Smooth muscle cell of the brain vasculature (primary cell): Measurements from ENCODE around the gene POLA1.

Source experiments
- DNase-seq: peaks from one replicate; pipeline ENCODE4 v3.0.0-alpha.2; 2012; ENCODE audit warnings: low read depth, low spot score

Gene POLA1

GRCh38 chrX:24684048-24684447 lies 9.7 kb upstream of the POLA1 start:
- no peak for DNase-seq

DNA sequence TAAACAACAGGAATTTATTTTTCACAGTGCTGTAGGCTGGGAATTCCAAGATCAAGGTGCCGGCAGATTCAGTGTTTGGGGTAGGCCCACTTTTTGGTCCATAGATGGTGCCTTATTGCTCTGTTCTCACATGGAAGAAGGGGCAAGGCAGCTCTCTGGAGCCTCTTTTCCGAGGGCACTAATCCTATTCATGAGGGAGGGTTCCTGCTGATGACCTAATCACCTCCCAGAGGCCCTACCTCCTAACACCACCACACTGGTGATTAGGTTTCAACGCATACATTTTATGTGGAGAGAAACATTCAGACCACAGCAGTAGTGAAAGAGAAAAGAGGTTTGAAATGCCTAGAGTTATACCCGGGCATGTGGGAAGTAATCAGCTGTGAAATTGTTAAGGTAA lies 1.4 kb upstream of the POLA1 start:
- DNase-seq, result no peak

DNA sequence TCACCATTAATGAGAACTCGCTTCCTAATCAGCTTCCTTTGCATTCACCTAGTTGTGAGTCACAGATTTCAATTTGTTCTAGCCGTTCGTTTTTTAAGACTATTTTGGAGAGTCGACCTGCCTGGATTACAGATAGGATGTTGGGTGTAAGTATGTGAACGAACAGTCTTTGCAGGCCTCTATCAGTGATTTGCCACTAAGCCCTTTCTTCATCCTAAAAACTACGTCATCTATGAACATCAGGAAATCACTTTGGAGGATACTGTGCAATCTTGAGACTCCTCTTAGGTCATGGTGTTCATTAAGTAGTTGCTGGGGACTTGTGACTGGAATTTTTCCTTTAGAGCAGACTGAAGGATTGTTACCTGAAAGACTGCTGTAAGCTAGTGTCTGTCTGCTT lies 1.1 kb downstream of the POLA1 start:
- no peak for DNase-seq

DNA sequence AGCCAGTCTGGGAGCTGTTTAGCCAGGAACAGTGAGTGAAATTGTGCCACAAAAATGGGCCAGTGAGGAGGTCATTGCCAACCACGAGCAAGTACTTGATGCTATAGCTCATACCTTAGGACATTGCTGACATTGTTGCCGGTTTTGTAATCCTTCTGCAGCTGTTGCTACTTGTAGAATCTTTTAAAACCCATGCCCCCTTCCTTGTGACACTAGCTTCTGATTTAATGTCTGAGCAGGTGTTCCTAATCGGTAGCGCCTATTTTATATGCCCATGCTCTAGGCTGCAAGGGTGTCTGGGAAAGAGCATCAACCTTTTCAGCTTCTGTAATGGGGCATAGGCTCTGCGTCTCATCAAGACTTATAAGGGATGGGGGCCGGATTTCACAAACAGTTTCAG lies 2.6 kb downstream of the POLA1 start:
- DNase-seq, result no peak

DNA sequence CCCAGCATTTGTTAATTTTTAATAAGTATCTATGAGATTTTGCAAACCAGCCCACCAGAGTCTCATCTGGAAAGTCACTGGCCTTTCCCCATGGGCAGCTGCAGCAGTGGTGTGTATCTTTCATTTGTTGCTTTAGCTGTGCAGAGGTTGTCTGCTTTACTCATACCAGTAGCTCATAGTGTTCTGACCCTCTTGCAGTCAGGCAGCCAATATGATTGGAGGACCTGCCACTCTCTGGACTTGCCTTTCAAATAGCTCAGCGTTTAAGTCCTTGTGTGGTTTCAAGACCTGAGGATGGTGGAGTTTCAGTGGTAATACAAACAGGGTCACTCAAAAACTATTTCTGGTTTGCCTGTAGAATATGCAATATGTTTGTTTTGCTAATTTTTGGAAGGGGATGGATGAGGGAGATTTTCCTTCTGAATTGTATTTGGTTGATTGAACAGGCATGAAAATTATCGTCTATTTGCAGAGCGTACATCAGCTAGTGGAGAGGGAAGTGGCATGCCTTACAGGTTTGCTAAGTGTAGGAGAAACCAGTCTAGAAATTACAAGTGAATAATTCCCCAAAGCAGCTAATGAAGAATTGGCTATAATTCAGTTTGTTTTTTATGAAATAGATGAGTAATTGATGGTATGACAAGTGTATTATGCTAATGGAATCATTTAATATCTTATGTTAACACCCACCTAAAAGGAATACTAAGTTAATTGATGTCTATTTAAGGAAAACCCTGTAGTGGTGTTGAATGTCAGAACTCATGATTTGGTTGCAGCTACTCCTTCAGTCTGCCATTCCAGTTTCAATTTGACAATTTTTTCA lies 8.9 kb downstream of the POLA1 start:
- no peak for DNase-seq

- no peak for DNase-seq
Observed at GRCh38 chrX:24703185-24703494, 9.4 kb downstream of the POLA1 start.

DNA sequence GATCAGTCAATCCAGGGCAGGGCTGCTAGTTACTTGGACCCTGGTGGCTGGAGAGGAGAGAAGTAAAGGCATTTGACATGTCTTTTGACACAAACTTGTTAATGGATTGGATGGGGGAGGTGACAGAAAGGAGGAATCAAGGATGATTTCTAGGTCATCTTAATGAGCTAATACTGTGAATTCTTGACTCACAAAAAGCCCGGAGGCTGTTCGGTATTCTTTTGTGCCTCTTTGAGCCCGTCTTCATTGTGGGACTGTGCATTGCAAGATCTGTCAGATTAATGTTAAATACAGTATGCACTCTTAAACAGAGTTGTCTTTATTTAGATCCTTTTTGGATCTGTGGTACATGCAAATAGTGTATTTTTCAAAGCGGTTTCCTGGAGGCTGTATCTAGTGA lies 25.1 kb downstream of the POLA1 start:
- DNase-seq, result no peak

DNA sequence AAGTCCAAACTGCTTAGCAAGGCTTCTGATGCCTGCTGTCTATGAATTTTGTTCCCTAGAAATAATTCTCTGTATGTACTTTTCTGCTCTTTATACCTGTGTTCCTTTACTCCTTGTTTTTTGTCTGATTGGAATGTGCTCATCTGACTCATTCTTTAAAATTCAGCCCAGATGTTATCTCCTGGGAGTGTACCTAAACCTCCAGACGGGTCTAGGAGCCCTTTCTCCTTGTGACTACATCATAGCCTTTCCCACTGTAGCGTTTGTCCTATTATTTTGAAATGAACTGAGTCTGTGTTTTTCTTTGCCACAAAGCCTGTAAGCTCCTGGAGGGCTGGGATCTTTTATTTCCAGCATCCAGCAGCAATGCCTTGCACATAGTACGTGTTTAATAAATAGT lies 26.3 kb downstream of the POLA1 start:
- DNase-seq, result no peak

DNA sequence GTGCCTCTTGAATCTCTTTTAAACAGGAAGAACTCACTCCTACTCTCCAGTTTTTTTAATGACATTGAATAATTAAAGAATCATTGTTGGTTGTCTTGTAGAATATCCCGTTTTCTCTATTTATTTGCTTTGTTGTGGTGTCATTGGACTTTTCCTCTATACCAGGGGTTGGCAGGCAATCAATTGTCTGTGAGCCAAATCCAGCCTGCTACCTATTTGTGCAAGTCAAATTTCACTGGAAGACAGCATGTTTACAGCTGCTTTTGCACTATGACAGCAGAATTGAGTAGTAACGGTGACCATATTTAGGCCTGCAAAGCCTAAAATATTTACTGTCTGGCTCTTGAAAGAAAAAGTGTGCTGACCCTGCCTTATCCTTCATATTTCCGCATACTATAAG lies 34.8 kb downstream of the POLA1 start:
- no peak for DNase-seq

GRCh38 chrX:24732766-24733500 lies 39.2 kb downstream of the POLA1 start:
- DNase-seq, result no peak

DNA sequence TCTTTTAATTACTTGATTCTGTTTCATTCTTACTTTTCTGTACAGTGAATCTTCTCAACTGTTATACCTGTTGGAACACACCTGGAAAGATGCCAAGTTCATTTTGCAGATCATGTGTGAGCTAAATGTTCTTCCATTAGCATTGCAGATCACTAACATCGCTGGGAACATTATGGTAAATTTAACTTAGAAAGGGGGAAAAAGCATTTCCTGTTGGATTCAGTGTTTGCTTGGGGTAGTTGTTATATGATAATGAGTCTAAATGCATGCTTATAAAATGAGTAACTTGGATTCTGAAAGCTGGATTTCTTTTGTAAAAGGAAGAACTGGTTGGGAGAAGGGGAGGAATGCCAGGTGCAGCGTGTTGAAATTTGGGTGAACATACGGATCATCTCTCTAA lies 47.6 kb downstream of the POLA1 start:
- DNase-seq, result no peak

DNA sequence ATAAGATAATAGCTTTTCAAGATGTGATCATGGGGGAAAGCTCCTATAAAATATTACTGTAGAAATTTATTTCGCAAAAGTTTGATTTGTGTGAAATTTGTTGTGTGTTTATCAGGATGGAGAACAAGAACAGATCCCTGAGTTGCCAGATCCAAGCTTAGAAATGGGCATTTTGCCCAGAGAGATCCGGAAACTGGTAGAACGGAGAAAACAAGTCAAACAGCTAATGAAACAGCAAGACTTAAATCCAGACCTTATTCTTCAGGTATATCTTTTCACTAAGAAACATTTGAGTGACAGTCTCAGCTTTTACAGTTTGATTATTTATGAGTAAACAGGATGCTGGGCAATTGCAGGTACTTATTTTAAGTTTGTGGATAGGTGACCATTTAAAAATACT lies 54.5 kb downstream of the POLA1 start:
- DNase-seq, result no peak

DNA sequence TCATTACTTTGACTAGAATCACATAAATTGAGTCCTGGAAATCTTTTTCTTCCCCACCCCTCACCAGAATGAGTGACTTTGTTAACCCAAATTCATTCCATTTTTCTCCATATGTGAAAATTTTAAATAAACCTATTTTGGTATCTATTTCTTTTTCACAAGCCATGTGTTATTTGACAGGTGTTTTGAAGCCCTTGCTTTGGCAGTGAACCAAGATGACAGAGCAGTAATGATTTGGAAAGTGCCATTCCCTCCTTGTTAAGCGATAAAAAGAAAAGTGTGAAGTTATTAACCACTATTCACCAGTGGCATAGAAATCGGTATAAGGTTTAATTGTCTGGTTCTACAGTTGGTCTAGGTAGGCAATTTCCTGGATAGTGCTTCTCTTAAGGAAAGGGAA lies 66.1 kb downstream of the POLA1 start:
- DNase-seq, result no peak

GRCh38 chrX:24760363-24761000 lies 66.8 kb downstream of the POLA1 start:
- DNase-seq, result no peak

DNA sequence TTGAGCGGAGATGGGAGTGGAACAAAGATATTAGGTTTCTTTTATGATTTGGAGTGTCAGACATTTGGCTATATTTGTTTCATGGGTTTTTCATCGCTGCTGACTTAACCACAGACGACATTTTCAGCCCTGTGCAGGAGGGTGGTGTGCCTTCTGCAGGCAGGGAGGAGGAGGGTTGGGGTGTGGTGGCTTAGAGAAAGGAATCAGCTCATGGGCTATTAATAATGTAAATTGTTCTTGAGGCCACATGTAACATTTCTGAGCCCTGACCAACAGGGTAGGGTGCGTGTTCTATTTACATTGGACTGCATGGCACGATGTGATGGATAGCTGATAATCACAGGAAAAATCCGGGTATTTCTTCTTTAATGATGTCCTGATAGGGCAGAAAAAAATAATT lies 67.6 kb downstream of the POLA1 start:
- no peak for DNase-seq

DNA sequence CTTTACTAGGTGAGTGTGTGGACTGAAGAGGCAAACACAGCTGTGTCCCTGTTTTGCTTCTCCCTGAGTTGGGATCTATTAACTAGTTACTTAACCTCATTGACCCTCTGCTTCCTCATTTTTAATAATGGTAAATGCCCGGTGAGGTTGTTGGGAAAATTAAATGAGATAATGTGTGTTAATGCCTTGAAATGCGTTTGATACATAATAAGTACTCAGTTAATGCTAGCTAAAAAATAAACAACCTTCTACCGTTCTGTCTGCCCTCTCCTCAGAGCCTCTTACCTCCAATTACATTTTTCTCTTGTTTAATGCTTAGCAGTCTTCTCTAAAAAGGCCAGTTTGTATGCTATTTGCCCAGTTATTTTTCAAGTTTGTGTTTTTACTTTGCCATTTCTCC lies 70.3 kb downstream of the POLA1 start:
- no peak for DNase-seq

DNA sequence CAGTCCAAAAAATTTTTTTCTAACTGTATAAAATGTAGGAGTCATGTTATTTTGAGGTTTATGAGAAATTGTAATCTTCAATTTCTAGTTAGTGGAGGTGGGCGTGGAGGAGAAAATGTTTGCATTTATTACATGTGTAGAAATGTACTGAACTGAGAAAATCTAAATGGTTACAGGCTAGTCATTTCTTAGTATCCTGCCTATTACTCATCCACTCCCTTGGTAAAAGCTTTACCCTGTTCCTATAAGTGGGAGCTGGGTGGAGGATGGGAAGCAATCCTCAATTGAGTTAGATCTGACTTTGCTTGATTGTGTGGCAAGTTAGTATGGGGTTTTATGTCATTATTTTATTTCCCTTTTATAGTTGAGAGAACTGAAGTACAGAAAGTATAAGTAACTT lies 73.8 kb downstream of the POLA1 start:
- no peak for DNase-seq

DNA sequence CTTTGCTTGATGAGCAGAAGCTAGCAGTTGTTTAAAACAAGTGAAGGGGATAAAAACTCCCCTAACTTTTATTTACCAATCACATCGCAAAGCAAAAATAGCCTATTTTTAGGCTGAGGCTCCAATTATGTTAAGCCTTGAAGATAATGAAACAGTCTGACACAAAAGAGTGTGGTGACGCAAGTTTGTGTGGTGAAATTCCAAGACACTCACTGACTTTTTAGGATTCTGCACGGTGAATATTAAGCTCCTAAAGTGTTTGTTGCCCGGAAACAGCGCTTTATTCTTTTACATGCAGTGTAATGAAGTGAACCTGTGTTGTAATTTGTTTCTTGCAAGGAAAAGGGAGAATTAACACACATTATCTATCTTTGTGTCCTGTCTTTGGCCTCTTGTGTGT lies 74.8 kb downstream of the POLA1 start:
- no peak for DNase-seq

DNA sequence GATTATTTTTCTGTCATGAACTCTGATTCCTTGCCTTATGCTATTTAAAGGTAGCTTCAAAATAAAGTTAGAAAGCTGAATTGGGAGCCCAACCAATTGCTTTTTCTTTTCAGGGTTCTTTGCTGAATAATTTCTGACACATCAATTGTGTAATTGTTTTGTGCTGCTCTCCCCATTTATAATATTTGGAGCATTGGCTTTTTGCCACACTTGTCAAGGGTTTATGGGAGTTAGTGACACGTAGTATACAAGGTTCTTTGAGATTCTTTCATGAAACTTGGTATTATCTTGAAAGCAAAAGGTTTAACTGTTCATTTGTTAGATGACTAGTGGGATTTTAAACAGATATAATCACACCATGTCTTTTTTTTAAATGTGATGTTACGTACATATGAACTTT lies 80.9 kb downstream of the POLA1 start:
- DNase-seq, result no peak

DNA sequence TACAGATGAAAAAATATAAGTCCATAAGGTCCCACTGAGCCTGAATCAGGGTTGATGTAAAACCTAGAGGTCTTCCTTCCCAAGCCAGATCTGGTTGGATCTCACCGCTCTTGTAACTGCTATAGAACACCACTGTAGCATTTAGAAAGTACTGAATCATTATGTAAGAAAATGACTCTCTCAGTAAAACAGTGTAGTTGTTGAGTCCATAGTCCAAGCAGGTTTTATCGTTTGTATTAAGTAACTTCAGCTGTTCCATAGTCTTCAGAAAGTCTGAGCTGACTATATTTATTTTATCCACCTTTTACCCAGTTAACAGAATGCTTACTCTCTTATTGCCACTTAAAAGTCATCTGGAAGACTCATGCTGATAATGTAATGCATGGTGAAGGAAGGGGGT lies 82.2 kb downstream of the POLA1 start:
- DNase-seq, result no peak

DNA sequence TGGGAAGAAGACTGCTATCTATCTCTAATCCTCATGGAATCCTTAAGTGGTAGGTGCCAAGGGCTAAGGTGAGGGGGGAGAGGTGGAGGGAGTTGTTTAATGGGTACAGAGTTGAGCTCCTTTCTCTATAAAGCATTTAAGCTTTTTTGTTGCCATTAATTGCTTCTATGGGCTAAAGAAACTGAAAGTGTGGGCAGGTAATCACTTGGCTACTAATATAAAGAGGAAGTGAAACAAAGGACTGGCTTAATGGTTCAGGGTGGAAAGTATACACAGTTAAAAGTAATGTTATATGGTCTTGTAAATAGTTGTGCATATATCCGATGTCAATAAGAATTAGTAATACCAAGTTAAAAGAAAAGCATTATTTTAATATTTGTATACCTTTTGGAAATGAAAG lies 83.9 kb downstream of the POLA1 start:
- no peak for DNase-seq

DNA sequence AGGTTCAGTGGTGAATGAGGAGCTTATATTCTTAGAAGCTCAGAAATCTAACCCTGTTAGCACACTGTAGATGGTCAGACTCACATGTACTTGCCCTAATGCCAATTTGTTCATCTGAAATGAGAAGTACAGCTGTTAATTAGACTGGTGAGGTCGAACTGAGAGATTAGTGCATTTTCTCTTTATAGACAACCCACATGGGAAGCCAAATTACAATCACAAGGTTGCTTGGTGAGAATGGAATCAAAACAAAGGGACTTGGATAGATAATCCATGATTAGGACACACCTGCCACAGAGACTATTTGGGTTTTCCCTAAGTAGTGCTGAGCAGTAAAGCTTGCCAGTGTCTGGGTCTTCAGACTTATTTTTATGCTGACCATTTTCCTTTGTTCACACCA lies 88.3 kb downstream of the POLA1 start:
- DNase-seq, result no peak

- no peak for DNase-seq
Observed at GRCh38 chrX:24789047-24789446, 95.3 kb downstream of the POLA1 start.
